Calu3 (cell line): ENCODE results near the gene FAM8A1. TPM values are rescaled to one million over a fixed set of nuclear protein-coding genes. Genes with fewer than 3 reads are reported as not detected.
"Not testable (repeated sequence)": the region's sequence is repeated elsewhere in the genome, so short reads cannot be mapped to it uniquely, and the experiment has no call there.

ENCODE experiments used
- BruUV-seq: library from RNA; stranded (reverse); fragments of 400-500 nt; replicated peaks from 2 replicates; lab custom pipeline; 2021; lab: Mats Ljungman, UMichigan
- CTCF ChIA-PET: fragments of 300-600 bp; sonication (Branson Sonifier 250); formaldehyde crosslinking; loops from one replicate; lab custom pipeline; 2022; ENCODE audit warnings: antibody characterized with exemption; lab: Charles Lee
- DNase-seq: peaks from one replicate; pipeline ENCODE4 v3.0.0; 2022
- H3K27ac Mint-ChIP-seq: one replicate; pipeline ENCODE4 v1.8.0; 2022; ENCODE audit warnings: mixed read lengths; ENCODE audit not compliant: unreplicated experiment
- H3K27me3 Mint-ChIP-seq: one replicate; pipeline ENCODE4 v1.8.0; 2022; ENCODE audit warnings: mixed read lengths; ENCODE audit not compliant: unreplicated experiment
- H3K36me3 Mint-ChIP-seq: one replicate; pipeline ENCODE4 v1.8.0; 2022; ENCODE audit warnings: mild to moderate bottlenecking, moderate library complexity, mixed read lengths; ENCODE audit not compliant: insufficient read depth, unreplicated experiment
- H3K4me1 Mint-ChIP-seq: one replicate; pipeline ENCODE4 v1.8.0; 2022; ENCODE audit warnings: mild to moderate bottlenecking, low read depth, mixed read lengths; ENCODE audit not compliant: unreplicated experiment
- H3K4me3 Mint-ChIP-seq: one replicate; pipeline ENCODE4 v1.8.0; 2022; ENCODE audit warnings: mild to moderate bottlenecking, low read depth, moderate library complexity, mixed read lengths; ENCODE audit not compliant: unreplicated experiment
- H3K9me3 Mint-ChIP-seq: one replicate; pipeline ENCODE4 v1.8.0; 2022; ENCODE audit warnings: low read depth, mixed read lengths; ENCODE audit not compliant: unreplicated experiment
- CTCF ChIP-seq: fragments of 200-600 bp; IDR thresholded peaks from one replicate; pipeline ENCODE4 v1.8.0; 2022; ENCODE audit warnings: antibody characterized with exemption; ENCODE audit not compliant: unreplicated experiment
- intact Hi-C: fragments of 100-400 bp; cut with micrococcal nuclease; formaldehyde crosslinking; loops from one replicate; pipeline ENCODE4 v1.10.0; 2022; ENCODE audit not compliant: unreplicated experiment
- total RNA-seq: library from RNA; stranded (reverse); gene quantifications from 2 replicates; pipeline ENCODE4 v1.2.3, GENCODE V29; 2022

The FAM8A1 gene
- total RNA-seq, 1 experiment from 2014 or later: 11.8 TPM

DNA sequence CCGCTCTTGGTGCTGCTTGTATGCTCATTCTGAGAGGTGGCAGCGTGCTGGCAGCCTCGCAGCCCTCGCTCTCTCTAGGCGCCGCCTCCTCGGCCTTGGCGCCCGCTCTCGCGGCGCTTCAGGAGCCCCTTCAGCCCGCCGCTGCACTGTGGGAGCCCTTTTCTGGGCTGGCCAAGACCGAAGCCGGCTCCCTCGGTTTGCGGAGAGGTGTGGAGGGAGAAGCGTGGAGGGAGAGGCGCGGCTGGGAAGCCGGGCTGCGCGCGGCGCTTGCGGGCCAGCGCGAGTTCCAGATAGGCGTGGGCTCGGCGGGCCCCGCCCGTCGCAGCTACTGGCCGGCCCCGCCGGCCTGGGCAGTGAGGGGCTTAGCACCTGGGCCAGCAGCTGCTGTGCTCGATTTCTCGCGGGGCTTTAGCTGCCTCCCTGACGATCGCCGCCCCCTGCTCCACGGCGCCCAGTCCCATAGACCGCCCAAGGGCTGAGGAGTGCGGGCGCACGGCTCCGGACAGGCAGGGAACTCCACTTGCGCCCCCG lies 19.5 kb upstream of the FAM8A1 start:
- no peak for TF ChIP-seq CTCF
- peaks cover 5% of the 10 kb centered on the region for H3K9me3 Mint-ChIP-seq
- intact Hi-C loops: loop anchor here (5.0 kb wide), 2 partner anchors 222 to 298 kb away; partner anchors contain the start of gene RBM24
- BruUV-seq: no TSS peak
- no peaks in the 10 kb centered on the region for H3K36me3 Mint-ChIP-seq
- no peaks in the 10 kb centered on the region for H3K27me3 Mint-ChIP-seq
- CTCF ChIA-PET: no interaction called here
- H3K4me1 Mint-ChIP-seq: peaks cover 7% of the 10 kb centered on the region
- no peak overlapping the region for H3K27ac Mint-ChIP-seq
- DNase-seq: peak; percentile 20
- peak overlapping the region; percentile 80 for H3K4me3 Mint-ChIP-seq

GRCh38 chr6:17581282-17581681 lies 18.8 kb upstream of the FAM8A1 start:
- intact Hi-C loops: loop anchor here (5.0 kb wide), 2 partner anchors 221 to 299 kb away; partner anchors contain the start of gene RBM24
- BruUV-seq, H3K27me3 Mint-ChIP-seq, H3K27ac Mint-ChIP-seq, DNase-seq, H3K36me3 Mint-ChIP-seq, H3K9me3 Mint-ChIP-seq, CTCF ChIA-PET: not testable (repeated sequence)
- Mint-ChIP-seq H3K4me1 (peaks cover 13% of the 10 kb centered on the region), H3K4me3 (peak overlapping the region; percentile 80)

GRCh38 chr6:17583811-17584210 lies 16.3 kb upstream of the FAM8A1 start:
- no peak overlapping the region for H3K27ac Mint-ChIP-seq
- no peaks in the 10 kb centered on the region for H3K9me3 Mint-ChIP-seq
- intact Hi-C loops: loop anchor here (1.0 to 5.0 kb wide), 4 partner anchors 218 to 428 kb away; partner anchors contain the start of gene RBM24
- no peaks in the 10 kb centered on the region for H3K36me3 Mint-ChIP-seq
- no TSS peak for BruUV-seq
- no peak for DNase-seq
- H3K4me1 Mint-ChIP-seq: peaks cover 13% of the 10 kb centered on the region
- no peak overlapping the region for H3K4me3 Mint-ChIP-seq
- no peaks in the 10 kb centered on the region for H3K27me3 Mint-ChIP-seq
- TF ChIP-seq CTCF: no peak
- CTCF ChIA-PET: interaction anchor here (0.6 to 0.9 kb wide), 4 partner anchors 10 to 427 kb away, joined by 3 to 7 read pairs (median 4); partner anchors contain the start of gene FAM8A1

GRCh38 chr6:17584241-17584803 lies 15.8 kb upstream of the FAM8A1 start:
- peak; percentile 23 for DNase-seq
- CTCF ChIA-PET: interaction anchor here (0.6 to 0.9 kb wide), 4 partner anchors 11 to 428 kb away, joined by 3 to 7 read pairs (median 4); partner anchors contain the start of gene FAM8A1
- intact Hi-C loops: loop anchor here (1.0 to 5.0 kb wide), 4 partner anchors 218 to 428 kb away; partner anchors contain the start of gene RBM24
- Mint-ChIP-seq H3K36me3 (no peaks in the 10 kb centered on the region), H3K9me3 (no peaks in the 10 kb centered on the region), H3K27ac (no peak overlapping the region), H3K4me3 (no peak overlapping the region), H3K4me1 (peaks cover 13% of the 10 kb centered on the region), H3K27me3 (no peaks in the 10 kb centered on the region)
- peak; percentile 61 for TF ChIP-seq CTCF
- no TSS peak for BruUV-seq
